Left ventricle myocardium inferior (tissue), 1 donor: ENCODE measurements around the gene DAD1. TPM values are rescaled to one million over a fixed set of nuclear protein-coding genes. Genes with fewer than 3 reads are reported as not detected.

Experiments
- DNase-seq: peaks from one replicate; pipeline ENCODE4 v3.0.0-alpha.2; 2020
- H3K27ac ChIP-seq: fragments of 200-600 bp; replicated peaks from 2 replicates; pipeline ENCODE4 v1.8.0; 2021
- H3K27me3 ChIP-seq: fragments of 200-600 bp; 2 replicates; pipeline ENCODE4 v1.8.0; 2021; ENCODE audit warnings: low read depth
- H3K36me3 ChIP-seq: fragments of 200-600 bp; 2 replicates; pipeline ENCODE4 v1.8.0; 2021
- H3K4me1 ChIP-seq: fragments of 200-600 bp; 2 replicates; pipeline ENCODE4 v1.8.0; 2021
- H3K4me3 ChIP-seq: fragments of 200-600 bp; 2 replicates; pipeline ENCODE4 v1.8.0; 2021; ENCODE audit warnings: mild to moderate bottlenecking, moderate library complexity
- H3K9me3 ChIP-seq: fragments of 200-600 bp; replicated peaks from 2 replicates; pipeline ENCODE4 v1.8.0; 2021
- intact Hi-C: fragments of 100-400 bp; cut with micrococcal nuclease; formaldehyde crosslinking; loops from one replicate; pipeline ENCODE4 v1.11.0; 2022
- total RNA-seq: library from RNA; stranded (reverse); fragmentation: NEBNext Ultra II Directional; extraction: Animal tissue kit (Norgen Biotek cat#: 25700); gene quantifications from one replicate; pipeline ENCODE4 v1.2.1, GENCODE V29; 2021
- TF ChIP-seq, protein P1 (sequence below): fragments of 200-600 bp; IDR thresholded peaks from 2 replicates; pipeline ENCODE4 v1.8.0; 2021; ENCODE audit warnings: antibody characterized with exemption, mild to moderate bottlenecking, borderline replicate concordance
- donor health status: DM: no; HTN: yes; CAD: no; lungs with severe emphysema.

DAD1 gene
- total RNA-seq, 1 donor from 2014 or later: 118 TPM

DNA sequence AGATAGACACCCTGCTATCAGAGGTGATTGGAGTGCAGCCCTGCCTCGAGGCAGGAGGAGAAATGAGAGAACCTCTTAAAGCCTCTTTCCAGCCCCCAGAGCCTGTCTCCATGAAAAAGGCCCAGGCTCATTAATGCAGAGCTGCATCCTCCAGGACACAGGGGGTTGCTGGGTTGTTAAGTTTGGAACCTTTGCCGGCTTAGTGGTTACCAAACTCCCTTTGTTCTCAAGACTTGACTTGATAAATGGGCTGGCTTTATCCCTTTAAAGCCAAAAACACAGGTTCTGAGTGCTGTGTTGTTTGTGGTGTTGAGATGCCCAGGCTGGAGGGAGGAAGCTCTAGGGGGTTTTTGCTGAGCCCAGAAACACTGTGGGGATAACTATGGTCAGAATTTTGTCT, 71.0 kb downstream of the DAD1 start:
- TF ChIP-seq, protein P1, sequence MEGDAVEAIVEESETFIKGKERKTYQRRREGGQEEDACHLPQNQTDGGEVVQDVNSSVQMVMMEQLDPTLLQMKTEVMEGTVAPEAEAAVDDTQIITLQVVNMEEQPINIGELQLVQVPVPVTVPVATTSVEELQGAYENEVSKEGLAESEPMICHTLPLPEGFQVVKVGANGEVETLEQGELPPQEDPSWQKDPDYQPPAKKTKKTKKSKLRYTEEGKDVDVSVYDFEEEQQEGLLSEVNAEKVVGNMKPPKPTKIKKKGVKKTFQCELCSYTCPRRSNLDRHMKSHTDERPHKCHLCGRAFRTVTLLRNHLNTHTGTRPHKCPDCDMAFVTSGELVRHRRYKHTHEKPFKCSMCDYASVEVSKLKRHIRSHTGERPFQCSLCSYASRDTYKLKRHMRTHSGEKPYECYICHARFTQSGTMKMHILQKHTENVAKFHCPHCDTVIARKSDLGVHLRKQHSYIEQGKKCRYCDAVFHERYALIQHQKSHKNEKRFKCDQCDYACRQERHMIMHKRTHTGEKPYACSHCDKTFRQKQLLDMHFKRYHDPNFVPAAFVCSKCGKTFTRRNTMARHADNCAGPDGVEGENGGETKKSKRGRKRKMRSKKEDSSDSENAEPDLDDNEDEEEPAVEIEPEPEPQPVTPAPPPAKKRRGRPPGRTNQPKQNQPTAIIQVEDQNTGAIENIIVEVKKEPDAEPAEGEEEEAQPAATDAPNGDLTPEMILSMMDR: no peak
- Histone ChIP-seq H3K4me1 (peaks cover 49% of the 10 kb centered on the region), H3K4me3 (no peak overlapping the region), H3K27me3 (no peaks in the 10 kb centered on the region), H3K9me3 (no peaks in the 10 kb centered on the region), H3K27ac (no peak overlapping the region), H3K36me3 (no peaks in the 10 kb centered on the region)
- intact Hi-C loops: no loop called here
- DNase-seq: no peak

DNA sequence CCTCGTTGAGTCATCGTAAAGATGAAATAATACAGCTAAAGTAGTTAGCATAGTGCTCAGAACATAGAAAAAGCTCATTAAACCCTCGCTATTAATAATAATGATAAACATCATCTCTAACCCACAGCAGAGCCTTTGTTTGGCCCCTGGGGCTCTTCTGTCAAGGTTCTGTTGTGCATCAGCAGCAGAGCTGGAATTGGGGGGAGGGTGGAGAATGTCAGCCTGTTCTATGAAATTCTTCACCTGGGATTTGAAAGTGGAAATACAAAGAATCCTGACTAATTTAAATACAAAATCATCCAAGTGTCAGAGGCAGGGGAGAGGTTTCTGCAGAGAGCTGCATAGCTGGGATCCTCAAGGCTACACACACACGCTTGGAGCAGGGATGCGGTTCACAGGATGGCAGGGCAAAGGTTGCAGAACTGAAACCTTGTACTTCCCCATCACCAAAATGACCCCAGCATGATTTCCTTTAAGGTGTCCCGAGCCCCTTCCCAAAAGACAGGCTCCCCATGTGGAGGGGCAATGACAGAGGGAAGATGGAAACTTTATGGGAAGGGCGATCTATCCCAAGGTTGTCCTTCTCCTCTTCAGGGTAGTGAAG, 71.8 kb downstream of the DAD1 start:
- Histone ChIP-seq H3K36me3 (no peaks in the 10 kb centered on the region), H3K4me1 (peaks cover 58% of the 10 kb centered on the region), H3K27me3 (no peaks in the 10 kb centered on the region), H3K4me3 (no peak overlapping the region), H3K27ac (no peak overlapping the region), H3K9me3 (no peaks in the 10 kb centered on the region)
- TF ChIP-seq, protein P1: no peak
- intact Hi-C loops: no loop called here
- no peak for DNase-seq

DNA sequence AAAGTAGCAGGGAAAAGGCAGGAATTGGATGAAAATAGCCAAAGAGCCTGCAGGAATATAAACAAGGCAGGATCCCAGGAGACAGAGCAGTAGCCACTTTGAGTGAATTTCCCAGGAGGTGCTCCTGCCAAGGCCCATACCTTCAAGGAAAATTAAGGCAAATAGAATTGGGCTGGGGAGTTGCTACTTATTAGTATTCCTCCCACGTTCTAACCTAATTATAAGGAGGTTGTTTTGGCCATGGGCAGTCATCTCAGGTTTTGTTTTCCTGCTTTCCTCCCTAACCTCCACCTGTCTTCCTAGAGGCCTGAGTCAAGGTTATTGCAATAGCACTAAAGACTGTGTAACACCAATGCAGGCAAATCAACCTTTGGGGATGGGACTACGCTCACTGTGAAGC, 73.1 kb downstream of the DAD1 start:
- H3K4me1 ChIP-seq: peaks cover 63% of the 10 kb centered on the region
- intact Hi-C loops: no loop called here
- peak overlapping the region; percentile 82 for H3K27ac ChIP-seq
- DNase-seq: no peak
- no peaks in the 10 kb centered on the region for H3K9me3 ChIP-seq
- no peaks in the 10 kb centered on the region for H3K36me3 ChIP-seq
- TF ChIP-seq, protein P1: no peak
- no peak overlapping the region for H3K4me3 ChIP-seq
- H3K27me3 ChIP-seq: no peaks in the 10 kb centered on the region

Other genes with a start within 250 kb of the DAD1 start
- gene ABHD4, start 9.1 kb upstream of the DAD1 start, total RNA-seq: 23.2 TPM
- gene OR6J1, start 55.1 kb upstream of the DAD1 start, total RNA-seq: not detected
- 182 TPM for gene OXA1L, start 177.5 kb upstream of the DAD1 start, total RNA-seq
- gene SLC7A7, start 226.2 kb upstream of the DAD1 start, total RNA-seq: 4.6 TPM
- 110 TPM for gene MRPL52, start 240.7 kb upstream of the DAD1 start, total RNA-seq
- 22.1 TPM for gene MMP14, start 247.4 kb upstream of the DAD1 start, total RNA-seq